Heart left ventricle (tissue), 16 donors: ENCODE measurements around the gene PTPRK. TPM values are rescaled to one million over a fixed set of nuclear protein-coding genes. Genes with fewer than 3 reads are reported as not detected.

Source experiments
- ATAC-seq, 4 donors: fragments of 200-7000 bp; cut with Tn5 transposase; one replicate each; pipeline ENCODE4 v1.9.1; 2020 to 2022; ENCODE audit warnings: moderate library complexity in 4 of 4, mild to moderate bottlenecking in 3 of 4, moderate number of reproducible peaks in 1 of 4
- DNase-seq, 5 donors: peaks; one replicate each; pipeline ENCODE4 v3.0.0-alpha.2; 2020
- H3K27ac ChIP-seq, 12 donors: fragments of 200-600 bp; sonication (generic) in 4 of 12; one replicate each; pipeline versions ENCODE4 v1.5.0 to v1.8.0; 2016 to 2022; ENCODE audit warnings: mild to moderate bottlenecking in 2 of 12
- H3K27me3 ChIP-seq, 9 donors: fragments of 200-600 bp; sonication (generic) in 2 of 9; one replicate each; pipeline versions ENCODE4 v1.5.1 to v1.8.0; 2016 to 2022; ENCODE audit warnings: mild to moderate bottlenecking in 3 of 9
- H3K36me3 ChIP-seq, 9 donors: fragments of 200-600 bp; sonication (generic) in 2 of 9; one replicate each; pipeline versions ENCODE4 v1.5.0 to v1.8.0; 2018 to 2022; ENCODE audit warnings: mild to moderate bottlenecking in 2 of 9
- H3K4me1 ChIP-seq, 12 donors: fragments of 200-600 bp; sonication (generic) in 4 of 12; one replicate each; pipeline versions ENCODE4 v1.5.0 to v1.8.0; 2016 to 2022; ENCODE audit warnings: mild to moderate bottlenecking in 3 of 12
- H3K4me3 ChIP-seq, 12 donors: fragments of 200-600 bp; sonication (generic) in 4 of 12; one replicate each; pipeline versions ENCODE4 v1.5.0 to v1.8.0; 2017 to 2022; ENCODE audit warnings: mild to moderate bottlenecking in 9 of 12, moderate library complexity in 4 of 12
- H3K9me3 ChIP-seq, 12 donors: fragments of 200-600 bp; sonication (generic) in 4 of 12; one replicate each; pipeline versions ENCODE4 v1.5.0 to v1.8.0; 2016 to 2022; ENCODE audit warnings: mild to moderate bottlenecking in 1 of 12
- CTCF ChIP-seq, 12 donors: fragments of 200-600 bp; sonication (generic) in 4 of 12; IDR thresholded peaks; one replicate each; pipeline versions ENCODE4 v1.5.0 to v1.8.0; 2018 to 2022; ENCODE audit warnings: antibody characterized with exemption in 12 of 12, mild to moderate bottlenecking in 5 of 12
- POLR2A ChIP-seq, 2 donors: fragments of 450-650 bp; IDR thresholded peaks; one replicate each; pipeline ENCODE4 v1.6.1; 2017; ENCODE audit warnings: antibody characterized with exemption in 2 of 2, mild to moderate bottlenecking in 2 of 2, moderate library complexity in 2 of 2
- WGBS, 4 donors: extraction: QIAGEN DNeasy Blood & Tissue Kit in 2 of 4; methylation state at CpG; one replicate each; pipeline versions ENCODE4 v1.1.5 to v1.1.7; 2013 to 2018; 5-methylcytosine and 5-hydroxymethylcytosine counted together
- intact Hi-C, 10 donors: fragments of 100-400 bp; cut with DNase I; formaldehyde crosslinking; loops; one replicate each; pipeline versions ENCODE4 v1.11.1 to v1.14.2; 2022
- polyA plus RNA-seq, 2 donors: library from polyadenylated mRNA; stranded (reverse); fragments of 200-250 nt; gene quantifications; one replicate each; pipeline ENCODE4 v1.2.3, GENCODE V29; 2013
- total RNA-seq, 9 donors: library from RNA; depleted of rRNA in 2 of 9; stranded (reverse); fragments of >200 nt in 2 of 9; fragmentation: NEBNext Ultra II Directional in 3 of 9; extraction: Animal tissue kit (Norgen Biotek cat#: 25700) in 3 of 9; gene quantifications; one replicate each; pipeline versions ENCODE4 v1.1.0 to v1.2.4, GENCODE V29; 2016 to 2023
- donor health status: ischemic (EF 13 %, LVEDD 7.1; RV severe dilation, severe dysfunction).
- donor health status: healthy with polysubstance abuse.
- donor health status: DM: no; HTN: yes; CAD: no.
- donor health status: DM: no; HTN: no; CAD: no.
- donor health status: ischemic (EF 25% LVEDD 6.9; RV normal size, moderate dysfunction).
- donor health status: ischemic (EF 25% LVEDD 5.7; RV mildly dilated, moderate dysfunction).
- donor health status: healthy.
- donor health status: DM: yes; HTN: yes; CAD: no.
- donor health status: ischemic (EF 35%, LVEDD 5.7; RV mildly dilated, moderate dysfunction).
- donor health status: nonischemic (EF 11% LVEDD 7.7; RV severe dilation, severe dysfunction).
- donor health status: DM: yes; HTN: yes; CAD: no.
- donor health status: PGD.
- donor health status: ischemic (EF 29% LVEDD 5.4; RV normal size, mild dysfunction).
- donor health status: nonischemic (EF 23%, LVEDD 6.1; RV moderate dilation, normal function).

Gene PTPRK
- total and polyA plus RNA-seq, 11 donors = 5.4 to 50.8 (median 38.5) TPM

- WGBS, 4 donors = 88 to 99% (median 95%) methylated on average over 1 of the region's 1 CpG
- DNase-seq (no peak), ATAC-seq (no peak)
- intact Hi-C loops = no loop called here
- TF ChIP-seq CTCF (IDR thresholded peaks at IDR 0.05) (no peak), POLR2A (IDR thresholded peaks at IDR 0.05) (no peak)
- Histone ChIP-seq H3K4me3 (no peak overlapping the region), H3K9me3 (no peaks in the 10 kb centered on the region), H3K4me1 (no peaks in the 10 kb centered on the region), H3K27me3 (no peaks in the 10 kb centered on the region), H3K27ac (no peak overlapping the region), H3K36me3 (peaks cover 0 to 40% (median 6%) of the 10 kb centered on the region in 9 donors)
Observed at GRCh38 chr6:128076843-128077242, 443.6 kb downstream of the PTPRK start.

- no peak overlapping the region for H3K4me3 ChIP-seq
- intact Hi-C loops = no loop called here
- H3K9me3 ChIP-seq = no peaks in the 10 kb centered on the region
- DNase-seq (no peak), ATAC-seq (no peak)
- H3K36me3 ChIP-seq = peaks cover 0 to 30% (median 6%) of the 10 kb centered on the region in 9 donors
- TF ChIP-seq CTCF (IDR thresholded peaks at IDR 0.05) (no peak), POLR2A (IDR thresholded peaks at IDR 0.05) (no peak)
- H3K4me1 ChIP-seq = no peaks in the 10 kb centered on the region
- 94 to 98% (median 98%) methylated on average over 2 of the region's 2 CpGs for WGBS, 4 donors
- H3K27me3 ChIP-seq = no peaks in the 10 kb centered on the region
- H3K27ac ChIP-seq = no peak overlapping the region
Observed at GRCh38 chr6:128074567-128074966, 445.8 kb downstream of the PTPRK start.

GRCh38 chr6:128073389-128073788, 447.0 kb downstream of the PTPRK start:
- H3K36me3 ChIP-seq = peaks cover 0 to 26% (median 0%) of the 10 kb centered on the region in 9 donors
- WGBS, 4 donors = 44 to 52% (median 48%) methylated on average over 1 of the region's 1 CpG
- no peak overlapping the region for H3K27ac ChIP-seq
- no peaks in the 10 kb centered on the region for H3K9me3 ChIP-seq
- peak in 1 of 4 donors; percentile 72 for ATAC-seq
- no peak for DNase-seq
- no peak for TF ChIP-seq CTCF (IDR thresholded peaks at IDR 0.05)
- TF ChIP-seq POLR2A (IDR thresholded peaks at IDR 0.05) = no peak
- no peak overlapping the region for H3K4me3 ChIP-seq
- H3K4me1 ChIP-seq = peaks cover 0 to 9% (median 0%) of the 10 kb centered on the region in 12 donors
- no peaks in the 10 kb centered on the region for H3K27me3 ChIP-seq
- intact Hi-C loops = no loop called here

GRCh38 chr6:128071212-128071611, 449.2 kb downstream of the PTPRK start:
- Histone ChIP-seq H3K36me3 (peaks cover 0 to 10% (median 0%) of the 10 kb centered on the region in 9 donors), H3K27me3 (no peaks in the 10 kb centered on the region), H3K4me1 (peaks cover 0 to 26% (median 1%) of the 10 kb centered on the region in 12 donors), H3K9me3 (no peaks in the 10 kb centered on the region), H3K27ac (no peak overlapping the region), H3K4me3 (no peak overlapping the region)
- WGBS, 4 donors = 92 to 96% (median 95%) methylated on average over 3 of the region's 3 CpGs
- no peak for TF ChIP-seq POLR2A (IDR thresholded peaks at IDR 0.05)
- no peak for TF ChIP-seq CTCF (IDR thresholded peaks at IDR 0.05)
- intact Hi-C loops = no loop called here
- ATAC-seq (no peak), DNase-seq (no peak)
